ENCODE data around the gene FBRS.

The FBRS gene

DNA sequence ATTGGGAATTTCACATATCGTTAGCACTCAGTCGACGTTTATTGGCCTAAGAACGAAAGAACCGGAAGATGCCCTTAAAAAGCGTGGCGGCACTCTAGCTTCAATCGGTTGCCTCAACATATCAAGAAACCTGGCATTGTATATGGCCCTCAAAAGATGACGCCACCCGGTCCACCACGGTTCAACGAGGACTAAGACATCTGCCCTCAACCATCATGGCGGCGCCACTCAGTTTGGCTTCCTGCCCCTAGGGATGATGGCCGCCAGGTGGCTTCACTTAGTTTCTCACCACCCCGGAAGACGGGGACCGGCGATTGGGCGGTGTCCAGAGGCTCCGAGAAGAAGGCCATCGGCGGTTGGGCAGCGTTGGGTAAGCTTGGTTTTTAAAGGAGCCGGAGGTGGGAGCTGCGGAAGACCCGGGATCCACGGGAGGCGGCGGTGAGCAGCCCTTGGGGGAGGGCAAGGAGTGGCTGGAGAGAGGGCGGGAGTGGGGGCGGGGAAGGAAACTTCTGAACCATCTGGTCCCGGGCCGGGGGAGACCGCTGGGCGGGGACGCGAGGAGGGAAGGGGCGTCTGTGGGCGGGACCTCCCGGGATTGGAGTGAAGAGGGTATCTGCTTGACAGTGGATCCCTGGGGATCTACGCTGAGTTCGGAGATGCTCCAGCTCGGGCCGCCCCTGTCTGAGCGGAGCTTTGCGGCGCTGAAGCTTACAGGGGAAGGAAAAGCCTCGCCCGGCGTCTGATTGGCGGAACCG lies 7.7 kb upstream of the FBRS start, which contains the start of gene PRR14:
Gene PRR14 (plus strand): TSS at position 592 of the 755 bp plus-strand sequence. CDS start 686 bp downstream, outside the sequence.
- H3K56ac ChIP-seq (ENCODE audit: low read length): peak within 1 kb of the TSS; percentile 88
- no peaks in the 10 kb centered on the region for H3K79me2 ChIP-seq (ENCODE audit: control insufficient read depth, insufficient read depth, low read length)
- no peak within 1 kb of the TSS for H2BK120ac ChIP-seq (ENCODE audit: low read depth, low read length)
- H3K79me1 ChIP-seq (ENCODE audit: low read length): no peaks in the 10 kb centered on the region
- no CpG with 5 or more reads among the region's 53 CpGs for WGBS (ENCODE audit: extremely low coverage, insufficient coverage, low lambda C conversion rate)
- peaks cover 2% of the 10 kb centered on the region for H3K4me1 ChIP-seq (ENCODE audit: control insufficient read depth, low read depth, low read length)
- H2BK15ac ChIP-seq (replicated peaks; ENCODE audit: low read depth): no peak within 1 kb of the TSS
- H3K18ac ChIP-seq (ENCODE audit: low read length): peak within 1 kb of the TSS; percentile 45
- H4K5ac ChIP-seq (ENCODE audit: low read length): no peak within 1 kb of the TSS
- no peak within 1 kb of the TSS for H3K23ac ChIP-seq (ENCODE audit: low read length)
- DNase-seq: peak; percentile 100
- H3K4ac ChIP-seq (ENCODE audit: low read depth, low read length): peak within 1 kb of the TSS; percentile 26
- H2AK5ac ChIP-seq (ENCODE audit: low read length): peak within 1 kb of the TSS; percentile 58
- peak within 1 kb of the TSS; percentile 61 for H3K4me3 ChIP-seq (ENCODE audit: low read length)
- no peaks in the 10 kb centered on the region for H3K36me3 ChIP-seq (ENCODE audit: control insufficient read depth, insufficient read depth, low read length)
- peak within 1 kb of the TSS; percentile 83 for H3K4me2 ChIP-seq (ENCODE audit: low read length)
- peak within 1 kb of the TSS; percentile 18 for H3K27ac ChIP-seq (ENCODE audit: low read depth, low read length)
- no peaks in the 10 kb centered on the region for H3K27me3 ChIP-seq (ENCODE audit: insufficient read depth, low read length, poor library complexity)
- H2BK5ac ChIP-seq (ENCODE audit: low read length): no peak within 1 kb of the TSS
- H4K8ac ChIP-seq (ENCODE audit: low read depth, low read length): peak within 1 kb of the TSS; percentile 57
- peak within 1 kb of the TSS; percentile 83 for H3K9ac ChIP-seq (ENCODE audit: low read length)

DNA sequence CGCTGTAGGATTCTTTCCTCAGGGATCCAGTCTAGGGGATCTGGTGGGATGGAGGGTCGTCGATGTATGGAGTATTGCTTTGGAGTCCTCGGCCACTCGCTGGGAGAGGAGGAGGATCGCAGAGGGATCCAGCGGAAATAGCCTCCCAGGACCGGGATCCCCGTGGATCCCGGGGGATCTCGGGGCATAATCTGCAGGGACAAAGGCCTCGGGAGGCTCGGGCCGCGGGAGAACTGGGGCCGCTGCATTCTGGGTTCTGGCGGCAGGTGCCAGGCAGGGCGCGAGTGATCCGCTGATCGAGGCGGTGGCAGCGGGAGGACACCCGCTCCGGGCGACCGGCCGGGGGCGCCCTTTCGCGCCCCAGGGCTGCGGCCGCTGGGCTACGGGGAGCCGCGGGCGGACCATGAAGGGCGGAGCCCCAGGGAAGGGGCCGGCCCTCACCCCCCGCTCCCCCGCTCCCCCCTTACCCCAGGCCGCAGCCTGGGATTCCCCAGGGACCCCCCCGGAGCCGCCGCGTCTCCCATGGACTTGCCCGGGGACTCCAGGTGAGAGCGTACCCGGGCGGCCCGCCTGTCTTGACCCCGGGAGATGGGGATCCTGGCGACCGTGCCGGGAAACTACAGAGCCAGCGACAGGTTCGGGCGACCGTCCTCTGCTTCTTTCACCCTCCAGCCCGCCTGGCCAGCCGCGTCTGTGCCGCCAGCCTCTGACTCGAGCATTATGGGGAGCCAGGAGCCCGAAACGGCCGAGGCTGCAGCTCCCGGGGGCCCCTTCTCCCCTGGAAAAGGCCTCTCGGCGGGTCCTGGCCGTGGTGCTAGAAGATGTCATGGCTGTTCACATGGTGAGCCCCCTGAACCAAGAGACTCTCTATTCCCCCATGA lies 6.9 kb upstream of the FBRS start:
- Histone ChIP-seq H3K36me3 (ENCODE audit: control insufficient read depth, insufficient read depth, low read length) (no peaks in the 10 kb centered on the region), H3K23ac (ENCODE audit: low read length) (no peak overlapping the region), H2BK120ac (ENCODE audit: low read depth, low read length) (no peak overlapping the region), H2BK5ac (ENCODE audit: low read length) (no peak overlapping the region), H3K79me1 (ENCODE audit: low read length) (no peaks in the 10 kb centered on the region), H3K4me1 (ENCODE audit: control insufficient read depth, low read depth, low read length) (peaks cover 2% of the 10 kb centered on the region), H3K27me3 (ENCODE audit: insufficient read depth, low read length, poor library complexity) (no peaks in the 10 kb centered on the region), H3K79me2 (ENCODE audit: control insufficient read depth, insufficient read depth, low read length) (no peaks in the 10 kb centered on the region), H3K9ac (ENCODE audit: low read length) (peak overlapping the region; percentile 83), H4K8ac (ENCODE audit: low read depth, low read length) (peak overlapping the region; percentile 57), H3K27ac (ENCODE audit: low read depth, low read length) (peak overlapping the region; percentile 18), H2AK5ac (ENCODE audit: low read length) (no peak overlapping the region), H3K56ac (ENCODE audit: low read length) (peak overlapping the region; percentile 88), H2BK15ac (replicated peaks; ENCODE audit: low read depth) (no peak overlapping the region), H3K18ac (ENCODE audit: low read length) (peak overlapping the region; percentile 45), H4K5ac (ENCODE audit: low read length) (no peak overlapping the region), H3K4me2 (ENCODE audit: low read length) (peak overlapping the region; percentile 83), H3K4me3 (ENCODE audit: low read length) (peak overlapping the region; percentile 61), H3K4ac (ENCODE audit: low read depth, low read length) (peak overlapping the region; percentile 25)
- WGBS (ENCODE audit: extremely low coverage, insufficient coverage, low lambda C conversion rate): no CpG with 5 or more reads among the region's 71 CpGs
- peak; percentile 62 for DNase-seq

DNA sequence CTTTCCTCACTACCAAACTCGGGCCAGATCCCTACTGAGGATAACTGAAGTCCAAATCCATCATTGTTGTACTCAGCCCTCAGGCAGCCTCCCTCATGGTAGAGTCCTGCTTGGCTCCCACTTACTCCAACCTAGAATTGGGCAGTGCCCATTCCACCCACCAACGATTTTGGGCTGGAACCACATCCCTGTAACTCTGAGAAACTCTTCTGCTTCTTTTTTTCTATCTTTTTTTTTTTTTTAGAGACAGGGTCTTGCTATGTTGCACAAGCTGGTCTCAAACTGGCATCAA lies 6.3 kb upstream of the FBRS start:
- no peak overlapping the region for H3K4ac ChIP-seq (ENCODE audit: low read depth, low read length)
- H3K27me3 ChIP-seq (ENCODE audit: insufficient read depth, low read length, poor library complexity): no peaks in the 10 kb centered on the region
- H3K79me2 ChIP-seq (ENCODE audit: control insufficient read depth, insufficient read depth, low read length): no peaks in the 10 kb centered on the region
- no CpG with 5 or more reads among the region's 2 CpGs for WGBS (ENCODE audit: extremely low coverage, insufficient coverage, low lambda C conversion rate)
- H3K36me3 ChIP-seq (ENCODE audit: control insufficient read depth, insufficient read depth, low read length): no peaks in the 10 kb centered on the region
- no peak for DNase-seq
- peaks cover 2% of the 10 kb centered on the region for H3K4me1 ChIP-seq (ENCODE audit: control insufficient read depth, low read depth, low read length)
- H2AK5ac ChIP-seq (ENCODE audit: low read length): no peak overlapping the region
- H3K9ac ChIP-seq (ENCODE audit: low read length): peak overlapping the region; percentile 83
- H2BK5ac ChIP-seq (ENCODE audit: low read length): no peak overlapping the region
- no peak overlapping the region for H3K27ac ChIP-seq (ENCODE audit: low read depth, low read length)
- H2BK120ac ChIP-seq (ENCODE audit: low read depth, low read length): no peak overlapping the region
- H3K23ac ChIP-seq (ENCODE audit: low read length): no peak overlapping the region
- H3K4me3 ChIP-seq (ENCODE audit: low read length): peak overlapping the region; percentile 41
- no peak overlapping the region for H3K18ac ChIP-seq (ENCODE audit: low read length)
- H3K4me2 ChIP-seq (ENCODE audit: low read length): peak overlapping the region; percentile 83
- H4K8ac ChIP-seq (ENCODE audit: low read depth, low read length): no peak overlapping the region
- H2BK15ac ChIP-seq (replicated peaks; ENCODE audit: low read depth): no peak overlapping the region
- no peak overlapping the region for H4K5ac ChIP-seq (ENCODE audit: low read length)
- H3K56ac ChIP-seq (ENCODE audit: low read length): peak overlapping the region; percentile 88
- no peaks in the 10 kb centered on the region for H3K79me1 ChIP-seq (ENCODE audit: low read length)

DNA sequence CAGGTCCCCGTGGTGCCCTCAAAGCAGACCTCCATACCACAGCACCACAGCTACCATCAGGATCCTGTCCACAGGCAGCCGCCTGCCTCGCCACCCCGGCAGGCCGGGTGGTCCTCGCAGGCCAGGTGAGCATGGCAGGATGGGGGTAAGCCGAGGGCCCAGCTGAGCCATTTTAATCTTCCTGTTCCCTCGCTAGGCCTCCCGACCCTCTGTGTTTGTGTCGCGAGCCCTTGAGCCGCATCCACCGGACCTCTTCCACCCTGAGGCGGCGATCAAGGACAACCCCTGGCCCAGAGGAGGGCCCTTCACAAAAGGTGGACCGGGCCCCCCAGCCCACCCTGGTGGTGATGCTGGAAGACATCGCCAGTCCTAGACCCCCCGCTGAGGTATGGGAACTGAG lies 5.5 kb upstream of the FBRS start:
- Histone ChIP-seq H3K79me1 (ENCODE audit: low read length) (no peaks in the 10 kb centered on the region), H2AK5ac (ENCODE audit: low read length) (no peak overlapping the region), H3K4ac (ENCODE audit: low read depth, low read length) (no peak overlapping the region), H3K18ac (ENCODE audit: low read length) (no peak overlapping the region), H3K23ac (ENCODE audit: low read length) (no peak overlapping the region), H3K9ac (ENCODE audit: low read length) (no peak overlapping the region), H2BK5ac (ENCODE audit: low read length) (no peak overlapping the region), H3K56ac (ENCODE audit: low read length) (no peak overlapping the region), H3K27me3 (ENCODE audit: insufficient read depth, low read length, poor library complexity) (no peaks in the 10 kb centered on the region), H3K4me1 (ENCODE audit: control insufficient read depth, low read depth, low read length) (peaks cover 2% of the 10 kb centered on the region), H3K4me2 (ENCODE audit: low read length) (no peak overlapping the region), H2BK120ac (ENCODE audit: low read depth, low read length) (no peak overlapping the region), H4K5ac (ENCODE audit: low read length) (no peak overlapping the region), H2BK15ac (replicated peaks; ENCODE audit: low read depth) (no peak overlapping the region), H3K27ac (ENCODE audit: low read depth, low read length) (no peak overlapping the region), H3K36me3 (ENCODE audit: control insufficient read depth, insufficient read depth, low read length) (no peaks in the 10 kb centered on the region), H3K4me3 (ENCODE audit: low read length) (no peak overlapping the region), H4K8ac (ENCODE audit: low read depth, low read length) (no peak overlapping the region), H3K79me2 (ENCODE audit: control insufficient read depth, insufficient read depth, low read length) (no peaks in the 10 kb centered on the region)
- WGBS (ENCODE audit: extremely low coverage, insufficient coverage, low lambda C conversion rate): no CpG with 5 or more reads among the region's 18 CpGs
- DNase-seq: no peak

DNA sequence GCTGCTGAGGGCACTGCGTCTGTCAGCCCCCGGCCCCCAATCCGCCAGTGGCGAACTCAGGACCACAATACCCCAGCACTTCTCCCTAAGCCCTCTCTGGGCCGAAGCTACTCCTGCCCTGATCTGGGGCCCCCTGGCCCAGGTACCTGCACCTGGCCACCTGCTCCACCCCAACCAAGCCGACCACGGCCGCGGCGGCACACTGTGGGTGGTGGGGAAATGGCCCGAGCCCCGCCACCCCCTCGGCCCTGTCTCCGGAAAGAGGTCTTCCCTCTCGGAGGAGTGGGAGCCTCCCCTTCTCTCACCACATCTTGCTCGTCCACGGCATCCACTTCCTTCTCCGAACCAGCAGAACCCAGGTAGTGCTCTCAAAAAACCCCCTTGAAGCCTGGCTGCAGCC lies 3.4 kb upstream of the FBRS start:
- Histone ChIP-seq H3K36me3 (ENCODE audit: control insufficient read depth, insufficient read depth, low read length) (no peaks in the 10 kb centered on the region), H2BK5ac (ENCODE audit: low read length) (no peak overlapping the region), H3K27ac (ENCODE audit: low read depth, low read length) (no peak overlapping the region), H4K5ac (ENCODE audit: low read length) (no peak overlapping the region), H3K27me3 (ENCODE audit: insufficient read depth, low read length, poor library complexity) (no peaks in the 10 kb centered on the region), H3K4me2 (ENCODE audit: low read length) (no peak overlapping the region), H3K4me3 (ENCODE audit: low read length) (no peak overlapping the region), H3K23ac (ENCODE audit: low read length) (no peak overlapping the region), H3K56ac (ENCODE audit: low read length) (no peak overlapping the region), H2BK15ac (replicated peaks; ENCODE audit: low read depth) (no peak overlapping the region), H3K4ac (ENCODE audit: low read depth, low read length) (no peak overlapping the region), H3K9ac (ENCODE audit: low read length) (no peak overlapping the region), H4K8ac (ENCODE audit: low read depth, low read length) (no peak overlapping the region), H3K79me2 (ENCODE audit: control insufficient read depth, insufficient read depth, low read length) (no peaks in the 10 kb centered on the region), H2AK5ac (ENCODE audit: low read length) (no peak overlapping the region), H3K18ac (ENCODE audit: low read length) (no peak overlapping the region), H3K79me1 (ENCODE audit: low read length) (no peaks in the 10 kb centered on the region), H2BK120ac (ENCODE audit: low read depth, low read length) (no peak overlapping the region), H3K4me1 (ENCODE audit: control insufficient read depth, low read depth, low read length) (peaks cover 2% of the 10 kb centered on the region)
- no peak for DNase-seq
- no CpG with 5 or more reads among the region's 18 CpGs for WGBS (ENCODE audit: extremely low coverage, insufficient coverage, low lambda C conversion rate)

Measured in mesendoderm (in vitro differentiated cells).